ENCODE data around the gene ARL13B. TPM values are rescaled to one million over a fixed set of nuclear protein-coding genes. Genes with fewer than 3 reads are reported as not detected.

The ARL13B gene
- total and polyA plus RNA-seq, 2 donors (not counting 1 experiment from before 2014, with no cell fraction given) = 1.3 to 12.9 TPM

DNA sequence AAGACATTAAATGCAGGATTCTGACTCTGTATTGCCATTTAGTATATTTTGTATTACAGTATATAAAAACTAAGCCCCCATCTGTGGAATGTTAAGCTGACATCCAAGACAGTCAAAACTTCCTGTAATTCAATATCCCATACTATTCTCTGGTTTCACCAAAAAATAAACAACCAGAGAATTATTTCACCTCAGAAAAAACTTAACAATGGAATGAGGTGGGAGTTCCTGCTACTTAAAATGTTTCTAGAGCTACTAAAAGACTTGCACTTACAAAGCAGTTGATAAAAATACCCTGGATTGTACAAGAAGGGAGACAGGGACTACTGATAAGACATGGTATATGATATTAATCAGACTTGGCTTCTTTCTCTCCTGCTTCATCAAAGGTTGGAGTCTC, 8.3 kb downstream of the ARL13B start:
- Histone ChIP-seq H3K4me3 (ENCODE audit: control extremely low read depth in 1 of 5, extremely low read depth in 1 of 5, insufficient read depth in 1 of 5, low read depth in 2 of 5, low read length in 4 of 5) (no peak overlapping the region), H3K36me3 (replicated peaks in 1 of 2; ENCODE audit: control extremely low read depth in 1 of 2, control insufficient read depth in 1 of 2, extremely low read depth in 1 of 2, insufficient read depth in 2 of 2, low read length in 1 of 2) (no peaks in the 10 kb centered on the region), H3K9ac (ENCODE audit: low read length) (no peak overlapping the region), H3K4me2 (replicated peaks; ENCODE audit: low read depth, low read length, poor library complexity, severe bottlenecking) (no peak overlapping the region), H3K79me2 (ENCODE audit: control insufficient read depth, insufficient read depth, low read length) (peaks cover 1% of the 10 kb centered on the region), H4K20me1 (ENCODE audit: control insufficient read depth, insufficient read depth, low read length, poor library complexity, severe bottlenecking) (no peaks in the 10 kb centered on the region), H2AFZ (ENCODE audit: insufficient read depth, low read depth, low read length, poor library complexity, severe bottlenecking) (no peak overlapping the region), H3K27me3 (replicated peaks in 1 of 4; ENCODE audit: control extremely low read depth in 1 of 4, control insufficient read depth in 3 of 4, insufficient read depth in 4 of 4, low read length in 3 of 4) (no peaks in the 10 kb centered on the region), H3K27ac (ENCODE audit: low read length in 2 of 2) (no peak overlapping the region), H3K9me3 (ENCODE audit: control extremely low read depth in 1 of 3, control insufficient read depth in 2 of 3, insufficient read depth in 1 of 3, low read length in 2 of 3) (no peaks in the 10 kb centered on the region), H3K4me1 (ENCODE audit: control insufficient read depth in 2 of 2, insufficient read depth in 2 of 2, low read length in 2 of 2) (no peaks in the 10 kb centered on the region)
- H3K4me3 Mint-ChIP-seq = no peak overlapping the region
- intact Hi-C loops (cut with micrococcal nuclease) = no loop called here
- ATAC-seq (ENCODE audit: low read depth) (no peak), DNase-seq (no peak)
- ChIA-PET CTCF (no interaction called here), POLR2A (no interaction called here)
- no peak overlapping the region for H3K27ac Mint-ChIP-seq
- no peaks in the 10 kb centered on the region for H3K4me1 Mint-ChIP-seq
- TF ChIP-seq CTCF (IDR thresholded peaks at IDR 0.05) = no peak
- no peak for TF ChIP-seq EZH2 (IDR thresholded peaks at IDR 0.05; ENCODE audit: borderline replicate concordance, insufficient read depth, low read depth, low read length, poor library complexity, severe bottlenecking)
- H3K27me3 Mint-ChIP-seq = no peaks in the 10 kb centered on the region
- H3K9me3 Mint-ChIP-seq (ENCODE audit: insufficient read depth) = no peaks in the 10 kb centered on the region

- Histone ChIP-seq H3K9me3 (ENCODE audit: control extremely low read depth in 1 of 3, control insufficient read depth in 2 of 3, insufficient read depth in 1 of 3, low read length in 2 of 3) (no peaks in the 10 kb centered on the region), H3K79me2 (ENCODE audit: control insufficient read depth, insufficient read depth, low read length) (peaks cover 3% of the 10 kb centered on the region), H2AFZ (ENCODE audit: insufficient read depth, low read depth, low read length, poor library complexity, severe bottlenecking) (no peak overlapping the region), H3K4me1 (ENCODE audit: control insufficient read depth in 2 of 2, insufficient read depth in 2 of 2, low read length in 2 of 2) (no peaks in the 10 kb centered on the region), H3K4me2 (replicated peaks; ENCODE audit: low read depth, low read length, poor library complexity, severe bottlenecking) (no peak overlapping the region), H3K27ac (ENCODE audit: low read length in 2 of 2) (no peak overlapping the region), H3K9ac (ENCODE audit: low read length) (no peak overlapping the region), H4K20me1 (ENCODE audit: control insufficient read depth, insufficient read depth, low read length, poor library complexity, severe bottlenecking) (no peaks in the 10 kb centered on the region), H3K4me3 (ENCODE audit: control extremely low read depth in 1 of 5, extremely low read depth in 1 of 5, insufficient read depth in 1 of 5, low read depth in 2 of 5, low read length in 4 of 5) (no peak overlapping the region), H3K27me3 (replicated peaks in 1 of 4; ENCODE audit: control extremely low read depth in 1 of 4, control insufficient read depth in 3 of 4, insufficient read depth in 4 of 4, low read length in 3 of 4) (no peaks in the 10 kb centered on the region), H3K36me3 (replicated peaks in 1 of 2; ENCODE audit: control extremely low read depth in 1 of 2, control insufficient read depth in 1 of 2, extremely low read depth in 1 of 2, insufficient read depth in 2 of 2, low read length in 1 of 2) (no peaks in the 10 kb centered on the region)
- TF ChIP-seq EZH2 (IDR thresholded peaks at IDR 0.05; ENCODE audit: borderline replicate concordance, insufficient read depth, low read depth, low read length, poor library complexity, severe bottlenecking) (no peak), CTCF (IDR thresholded peaks at IDR 0.05) (no peak)
- ATAC-seq (ENCODE audit: low read depth) (no peak), DNase-seq (no peak)
- Mint-ChIP-seq H3K4me1 (no peaks in the 10 kb centered on the region), H3K9me3 (ENCODE audit: insufficient read depth) (no peaks in the 10 kb centered on the region), H3K27ac (no peak overlapping the region), H3K4me3 (no peak overlapping the region), H3K27me3 (no peaks in the 10 kb centered on the region)
- ChIA-PET POLR2A (no interaction called here), CTCF (no interaction called here)
- intact Hi-C loops (cut with micrococcal nuclease) = no loop called here
- WGBS (ENCODE audit: insufficient coverage) = over 99% methylated on average over 9 of the region's 9 CpGs
Observed at GRCh38 chr3:93988764-93989163, 8.8 kb downstream of the ARL13B start.
